A204.1 (cell line): Measurements from ENCODE around the gene GSK3B.

Source experiments
- FAIRE-seq: peaks from 2 replicates; lab custom pipeline; 2012; peaks lifted over from hg19 to GRCh38; lab: Jason Lieb, UNC

GSK3B gene

DNA sequence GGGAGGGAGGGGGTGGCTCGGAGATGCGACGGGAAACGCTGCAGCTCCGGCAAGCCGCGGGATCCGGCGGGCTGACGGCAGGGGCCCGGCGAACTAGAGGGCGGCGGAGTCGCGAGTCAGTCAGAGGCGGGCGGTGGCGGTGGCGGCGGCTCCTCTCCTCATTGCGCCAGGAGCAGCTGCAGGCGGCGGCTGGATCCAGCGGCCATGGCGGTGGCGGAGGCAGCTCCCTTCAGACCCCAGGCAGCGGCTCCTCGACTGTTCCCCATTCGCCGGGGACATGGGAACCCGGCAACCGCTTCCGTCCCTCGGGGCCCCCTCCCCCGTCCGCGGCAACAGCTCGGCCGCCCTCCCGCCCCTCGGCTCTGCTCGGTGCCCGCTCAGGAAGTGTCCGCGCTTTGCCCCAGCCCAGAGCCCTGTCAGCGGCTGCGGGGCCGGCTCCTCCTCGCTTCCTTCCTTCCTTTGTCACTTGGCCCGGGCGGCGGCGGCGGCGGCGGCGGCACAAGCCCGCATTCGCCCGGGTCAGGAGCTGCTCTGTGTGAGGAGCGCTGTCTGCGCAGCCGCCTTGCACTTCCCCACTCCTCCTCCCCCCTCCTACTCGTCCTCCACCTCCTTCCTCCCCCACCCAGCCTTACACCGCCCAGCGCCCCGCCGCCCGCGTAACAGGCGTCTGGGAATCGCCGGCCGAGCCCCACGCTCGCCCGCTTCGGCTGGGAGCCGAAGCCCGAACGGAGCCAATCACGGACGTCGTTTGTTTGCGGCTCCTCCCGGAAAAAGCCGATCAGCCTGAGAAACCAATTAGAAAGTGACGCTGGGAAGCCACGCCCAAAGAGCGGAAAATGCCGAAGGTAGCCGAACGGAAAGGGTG is at the start of gene GSK3B:
TSS of gene GSK3B (minus strand) at position 537 of the 865 bp plus-strand sequence. CDS start 1,013 bp downstream, outside the sequence.
- no peak for FAIRE-seq

DNA sequence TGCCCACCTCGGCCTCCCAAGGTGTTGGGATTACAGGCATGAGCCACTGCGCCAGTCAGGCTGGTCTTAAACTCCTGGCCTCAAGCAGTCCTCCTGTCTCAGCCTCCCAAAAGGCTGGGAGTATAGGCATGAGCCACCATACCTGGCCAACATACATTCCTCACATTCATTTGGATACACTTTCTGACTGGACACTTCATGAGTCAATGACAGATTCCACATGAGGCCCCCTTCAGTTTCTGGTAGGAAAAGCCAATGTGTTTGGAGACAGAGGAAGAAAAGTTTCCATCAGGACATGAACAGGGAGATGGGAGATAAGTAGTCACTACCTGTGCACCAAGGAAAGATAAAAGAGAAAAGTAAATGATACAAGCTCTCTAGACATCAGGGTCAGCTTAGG is 49.4 kb upstream of the GSK3B start:
- no peak for FAIRE-seq

DNA sequence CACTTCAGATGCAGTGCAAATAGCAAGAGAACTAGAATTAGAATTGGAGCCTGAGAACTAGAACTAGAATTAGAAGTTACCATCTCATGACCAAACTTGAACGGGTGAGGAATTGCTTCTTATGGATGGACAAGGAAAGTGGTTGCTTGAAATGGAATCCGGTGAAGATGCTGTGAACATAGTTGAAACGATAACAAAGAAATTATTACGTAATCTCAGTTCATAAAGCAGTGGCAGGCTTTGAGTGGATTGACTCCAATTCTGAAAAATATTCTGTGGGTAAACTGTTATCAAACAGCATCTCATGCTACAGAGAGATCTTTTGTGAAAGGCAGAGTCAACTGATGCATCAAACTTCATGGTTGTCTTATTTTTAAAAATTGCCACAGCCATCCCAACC is 48.0 kb upstream of the GSK3B start:
- no peak for FAIRE-seq

DNA sequence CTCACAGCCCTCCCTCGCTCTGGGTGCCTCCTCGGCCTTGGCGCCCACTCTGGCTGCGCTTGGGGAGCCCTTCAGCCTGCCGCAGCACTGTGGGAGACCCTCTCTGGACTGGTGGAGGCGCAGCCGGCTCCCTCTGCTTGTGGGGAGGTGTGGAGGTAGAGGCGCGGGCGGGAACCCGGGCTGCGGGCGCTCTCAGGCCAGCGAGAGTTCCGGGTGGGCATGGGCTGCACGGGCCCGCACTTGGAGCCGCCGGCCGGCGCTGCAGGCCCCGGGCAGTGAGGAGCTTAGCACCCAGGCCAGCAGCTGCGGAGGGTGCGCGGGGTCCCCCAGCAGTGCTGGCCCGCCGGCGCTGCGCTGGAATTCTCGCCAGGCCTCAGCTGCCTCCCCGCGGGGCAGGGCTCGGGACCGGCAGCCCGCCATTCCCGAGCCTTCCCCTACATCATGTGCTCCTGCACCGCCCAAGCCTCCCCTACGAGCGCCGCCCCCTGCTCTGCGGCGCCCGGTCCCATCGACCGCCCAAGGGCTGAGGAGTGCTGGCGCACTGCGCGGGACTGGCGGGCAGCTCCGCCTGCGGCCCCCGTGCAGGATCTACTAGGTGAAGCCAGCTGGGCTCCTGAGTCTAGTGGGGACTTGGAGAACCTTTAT is 46.0 kb upstream of the GSK3B start:
- no peak for FAIRE-seq

DNA sequence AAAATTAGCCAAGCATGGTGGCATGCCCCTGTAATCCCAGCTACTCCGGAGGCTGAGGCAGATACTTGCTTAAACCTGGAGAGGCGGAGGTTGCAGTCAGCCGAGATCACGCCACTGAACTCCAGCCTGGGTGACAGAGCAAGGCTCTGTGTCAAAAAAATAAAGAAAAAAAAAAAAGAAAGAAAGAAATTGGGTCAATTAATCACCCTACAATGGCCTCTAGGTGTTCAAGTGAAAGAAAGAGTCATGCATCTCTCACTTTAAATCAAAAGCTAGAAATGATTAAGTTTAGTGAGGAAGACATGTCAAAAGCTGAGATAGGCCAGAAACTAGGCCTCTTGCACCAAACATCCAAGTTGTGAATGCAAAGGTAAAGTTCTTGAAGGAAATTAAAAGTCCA is 44.9 kb upstream of the GSK3B start:
- FAIRE-seq = no peak

DNA sequence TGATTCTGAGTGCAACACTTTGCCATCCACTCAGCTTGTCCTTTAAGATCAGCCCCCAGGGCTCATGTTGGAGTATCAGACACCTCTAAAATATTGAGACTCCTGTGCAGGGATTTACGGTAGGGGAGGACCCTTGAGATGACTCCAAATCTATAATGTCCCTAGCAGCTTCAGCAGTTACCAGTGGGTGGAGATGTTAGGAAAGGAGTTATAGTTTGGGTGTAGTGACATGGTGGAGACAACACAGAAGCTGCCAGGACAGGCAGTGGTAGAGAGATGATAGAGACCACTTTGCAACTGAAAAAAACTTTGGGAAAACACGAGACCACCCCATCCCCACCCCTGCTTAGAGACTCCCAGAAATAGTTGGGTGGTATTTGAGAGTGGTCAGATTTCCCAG is 43.3 kb upstream of the GSK3B start:
- no peak for FAIRE-seq

DNA sequence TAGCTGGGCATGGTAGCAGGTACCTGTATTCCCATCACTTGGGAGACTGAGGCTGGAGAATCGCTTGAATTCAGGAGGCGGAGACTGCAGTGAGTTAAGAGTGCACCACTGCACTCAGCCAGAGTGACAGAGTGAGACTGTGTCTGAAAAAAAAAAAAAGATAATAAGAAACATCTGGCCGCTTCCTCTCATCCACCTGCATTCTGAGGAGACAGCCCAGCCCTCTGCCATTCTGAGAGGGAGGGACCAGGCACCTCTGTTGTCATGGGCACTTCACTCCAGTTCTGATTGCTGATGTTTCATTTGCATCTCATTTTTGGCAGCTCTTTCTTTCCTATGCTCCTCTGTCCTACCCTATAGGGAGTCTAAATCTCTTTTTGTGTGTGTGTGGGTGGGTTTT is 36.4 kb upstream of the GSK3B start:
- no peak for FAIRE-seq

DNA sequence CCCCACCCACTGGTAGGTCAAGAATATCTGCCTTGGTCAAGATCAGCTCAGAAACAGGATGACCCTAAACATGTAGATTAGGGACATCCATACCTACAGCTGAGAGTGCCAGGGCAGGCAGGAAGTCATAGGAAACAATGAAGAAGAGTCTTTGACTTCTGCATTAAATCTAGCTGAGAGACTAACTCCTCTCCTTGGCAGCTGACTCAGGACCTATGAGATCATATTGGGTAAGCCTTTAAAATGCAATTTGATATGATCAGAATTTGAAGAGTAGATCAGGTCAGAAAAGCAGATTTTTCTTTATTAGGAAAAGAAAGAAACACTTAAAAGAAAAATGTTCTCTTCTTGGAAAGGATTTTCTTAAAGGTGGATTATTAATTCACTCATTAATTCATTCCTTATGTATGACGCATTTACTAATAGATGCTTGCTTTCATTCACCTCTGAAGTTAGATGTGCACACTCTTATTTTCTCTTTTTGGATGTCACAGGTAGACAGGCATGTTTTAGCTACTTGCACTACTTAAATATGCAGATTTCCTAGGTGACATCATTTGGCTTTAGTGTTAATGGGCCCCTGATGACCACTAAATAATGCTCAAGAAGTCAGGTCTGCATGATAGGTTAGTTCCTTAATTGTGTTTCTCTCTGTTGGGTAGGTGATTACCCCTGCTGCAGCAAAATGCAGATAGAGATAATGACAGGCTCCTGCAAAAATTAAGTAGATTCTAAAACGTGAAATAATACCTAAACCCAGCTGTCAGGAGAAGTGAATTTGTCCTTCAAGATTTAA is 35.7 kb upstream of the GSK3B start:
- FAIRE-seq = no peak

DNA sequence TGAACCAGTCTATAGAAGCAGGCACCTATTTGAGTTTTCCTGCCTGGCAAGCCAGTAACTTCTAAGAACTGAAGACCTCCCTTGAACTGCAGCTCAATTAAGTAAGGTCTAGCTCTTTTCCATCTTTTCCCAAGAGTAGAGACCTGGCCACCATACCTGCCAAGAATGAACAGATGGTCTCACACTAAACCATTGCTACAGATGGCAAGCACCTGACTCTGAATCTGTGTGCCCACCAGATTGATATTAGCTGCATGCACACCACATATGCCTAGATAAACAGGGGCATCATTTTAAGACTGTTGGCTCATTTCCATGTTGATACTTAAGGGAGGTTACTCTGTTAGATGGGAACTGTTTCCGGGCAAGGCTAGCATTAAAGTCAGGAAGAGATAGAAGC is 34.8 kb upstream of the GSK3B start:
- no peak for FAIRE-seq

DNA sequence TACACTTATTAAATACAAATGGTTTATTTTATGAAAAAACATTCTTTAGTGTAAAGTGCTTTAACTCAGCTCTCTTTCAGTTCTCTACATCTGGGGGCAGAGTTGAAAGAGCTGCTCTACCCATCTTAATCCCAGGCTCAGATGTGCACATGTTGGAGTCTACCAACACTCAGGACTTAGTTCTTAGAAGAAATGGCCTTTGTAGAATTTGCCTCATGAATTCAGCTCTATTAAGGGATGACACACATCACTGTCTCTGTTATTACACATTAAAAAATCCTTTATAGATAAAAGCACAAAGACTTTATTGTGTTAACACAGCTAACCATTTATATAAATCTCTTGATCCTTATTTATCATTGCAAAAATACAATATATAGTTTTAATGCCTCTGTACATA is 31.7 kb upstream of the GSK3B start:
- no peak for FAIRE-seq

DNA sequence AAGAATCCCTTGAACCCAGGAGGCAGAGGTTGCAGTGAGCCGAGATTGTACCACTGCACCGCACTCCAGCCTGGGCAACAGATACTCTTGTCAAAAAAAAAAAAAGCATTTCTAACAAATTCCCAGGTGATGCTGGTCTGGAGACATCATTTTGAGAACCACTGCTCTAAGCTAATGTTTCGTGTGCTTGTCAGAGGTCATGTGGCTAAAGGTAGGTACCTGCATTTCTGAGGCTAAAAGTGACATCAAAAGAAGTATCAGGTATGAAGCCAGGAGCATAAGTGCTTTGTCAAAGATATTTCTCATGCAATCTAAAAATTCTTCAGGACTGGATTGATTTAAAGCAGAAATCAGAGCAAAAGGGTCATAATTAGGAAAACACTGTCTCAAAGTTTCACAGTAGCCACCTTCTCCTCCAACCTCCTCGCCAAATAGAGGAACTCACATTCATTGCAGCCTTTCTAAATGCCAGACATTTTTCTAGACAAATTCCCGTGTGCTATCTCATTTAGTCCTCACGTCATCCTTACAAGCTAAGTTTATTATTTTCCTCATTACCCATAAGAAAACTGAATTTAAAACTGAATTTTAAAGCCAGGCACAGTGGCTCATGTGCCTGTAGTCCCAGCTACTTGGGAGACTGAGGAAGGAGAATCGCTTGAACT is 25.7 kb upstream of the GSK3B start:
- no peak for FAIRE-seq

DNA sequence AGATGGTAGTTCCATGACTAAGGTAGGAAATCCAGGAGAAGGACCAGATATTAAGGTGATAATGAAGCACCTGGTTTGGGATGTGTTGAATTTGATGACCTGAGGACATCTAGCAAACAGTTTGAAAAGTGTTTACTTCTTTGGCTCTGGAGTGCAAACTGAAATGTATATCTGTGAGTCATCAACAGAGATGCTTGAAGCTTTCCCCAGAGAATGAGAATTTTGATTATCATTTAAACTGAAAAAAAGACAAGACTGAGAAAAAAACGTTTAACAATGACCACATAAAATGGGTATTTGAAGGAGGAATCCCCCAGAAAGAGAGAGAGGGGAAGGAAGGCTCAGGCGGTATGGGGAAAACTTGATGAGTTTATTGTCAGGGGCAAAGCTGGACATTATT is 20.7 kb upstream of the GSK3B start:
- no peak for FAIRE-seq

DNA sequence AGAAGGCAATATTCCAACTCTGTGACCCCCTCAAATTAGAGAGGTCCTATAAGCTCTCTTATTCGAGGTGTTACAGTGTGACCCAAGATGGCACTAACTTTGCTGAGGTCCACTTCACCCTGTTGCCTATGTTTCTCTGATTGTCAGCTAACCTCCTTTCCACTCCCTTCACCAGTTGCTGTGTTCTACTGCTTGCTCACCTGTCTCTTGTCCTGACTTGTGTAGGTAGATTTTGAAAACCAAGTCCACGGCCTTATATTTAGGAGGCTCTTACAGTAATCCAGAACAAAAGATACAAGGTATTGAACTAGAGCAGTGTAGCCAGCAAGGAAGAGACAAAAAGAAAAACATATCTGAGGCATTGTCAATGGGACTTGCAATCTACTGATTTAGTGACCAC is 20.1 kb upstream of the GSK3B start:
- no peak for FAIRE-seq

DNA sequence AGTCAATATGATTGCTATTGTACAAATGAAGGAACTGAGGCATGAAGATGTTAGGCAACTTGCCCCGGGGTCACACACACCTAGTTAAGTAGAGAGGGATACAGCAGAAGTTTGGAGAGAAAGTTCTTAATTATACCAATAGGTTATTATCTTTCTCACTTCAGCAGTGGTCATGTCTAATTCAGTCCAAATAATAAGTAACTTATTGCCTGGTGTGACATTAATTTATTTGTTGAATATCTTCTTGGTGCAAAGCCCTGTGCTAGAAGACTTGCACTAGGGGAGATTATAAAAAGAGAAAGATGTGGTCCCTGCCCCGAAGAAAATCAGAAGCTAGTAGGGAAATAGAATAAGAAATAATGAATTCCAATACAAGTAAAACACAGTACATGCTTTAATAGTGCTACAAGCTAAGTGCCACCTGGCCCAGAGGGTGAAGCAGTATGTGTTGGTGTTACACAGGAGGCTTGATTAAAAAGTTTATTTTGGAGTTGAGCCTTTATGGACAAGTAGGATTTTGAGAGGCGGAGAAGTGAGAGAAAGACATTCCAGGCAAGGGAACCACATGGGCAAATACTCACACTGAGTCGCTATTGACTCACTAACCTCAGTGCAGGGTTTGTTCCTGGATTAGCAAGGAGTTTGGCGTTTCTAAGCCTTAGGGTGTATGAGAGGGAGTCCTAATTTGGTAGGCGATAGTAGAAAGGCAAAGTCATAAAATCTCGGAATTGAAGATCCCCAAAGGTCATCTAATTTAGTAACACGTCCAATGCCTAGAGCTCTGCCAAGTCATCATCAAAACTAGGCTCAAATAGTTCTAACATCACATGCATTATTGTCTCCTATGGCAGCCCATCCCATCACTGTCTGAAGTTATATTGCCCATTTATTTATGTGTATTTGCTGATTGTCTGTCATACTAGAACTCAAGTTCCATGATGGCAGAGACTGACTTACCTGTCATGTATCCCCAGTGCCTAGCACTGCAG is 19.2 kb upstream of the GSK3B start:
- no peak for FAIRE-seq

DNA sequence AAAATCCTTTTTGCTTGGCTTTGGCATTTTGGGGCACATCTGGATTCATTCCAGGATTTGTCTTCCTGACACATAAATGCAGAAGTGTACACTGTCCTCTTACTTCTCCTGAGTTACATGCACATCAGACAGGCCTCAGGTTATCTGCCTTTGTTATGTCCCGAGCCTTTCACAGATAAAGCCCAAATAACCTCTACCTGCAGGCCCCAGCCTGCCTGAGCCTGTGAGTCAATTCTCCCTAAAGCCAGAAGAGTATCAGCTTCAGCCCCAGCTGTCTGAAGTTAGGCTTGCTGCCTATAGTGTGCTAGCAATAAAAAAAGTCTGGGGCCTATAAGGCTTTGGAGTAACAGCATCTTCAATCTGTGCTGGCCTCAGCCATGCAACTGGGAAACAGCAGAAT is 17.7 kb upstream of the GSK3B start:
- FAIRE-seq = no peak

DNA sequence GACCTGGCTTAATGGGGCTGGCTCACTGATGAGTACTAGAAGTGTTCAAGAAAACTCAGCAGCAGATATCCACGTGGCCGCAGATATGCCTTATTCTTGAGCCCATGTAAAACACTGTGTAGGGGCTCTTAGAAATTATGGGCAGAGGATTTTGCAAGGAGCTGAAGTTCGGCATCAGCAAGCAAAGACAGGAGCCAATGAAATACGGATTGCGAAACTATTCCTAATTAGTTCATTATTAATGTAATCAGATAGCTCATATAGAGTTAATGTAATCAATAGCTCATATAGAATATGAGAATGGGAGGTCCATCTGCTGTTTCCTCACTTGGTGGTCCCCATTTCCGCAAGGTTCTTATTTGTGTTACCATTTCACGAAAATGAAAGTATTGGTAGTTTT is 9.0 kb upstream of the GSK3B start:
- FAIRE-seq = no peak

DNA sequence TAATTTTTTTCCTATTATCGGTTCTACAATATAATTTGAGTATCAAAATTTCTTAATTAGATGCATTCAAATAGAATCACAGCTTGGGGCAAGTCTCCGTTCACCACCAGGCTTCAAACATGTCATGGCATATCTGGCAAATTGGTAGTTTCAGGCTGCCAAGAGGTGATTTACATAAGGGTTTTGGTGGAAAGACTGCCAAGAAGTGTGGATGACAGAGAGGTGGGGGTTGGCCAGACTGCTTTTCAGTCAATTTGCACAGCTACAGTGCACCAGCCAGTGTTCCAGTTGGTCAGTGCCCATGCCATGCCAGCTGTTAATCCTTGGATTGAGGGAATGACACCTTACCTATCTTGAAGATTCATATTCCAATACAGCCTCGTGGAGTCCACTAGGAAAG is 8.4 kb upstream of the GSK3B start:
- no peak for FAIRE-seq

DNA sequence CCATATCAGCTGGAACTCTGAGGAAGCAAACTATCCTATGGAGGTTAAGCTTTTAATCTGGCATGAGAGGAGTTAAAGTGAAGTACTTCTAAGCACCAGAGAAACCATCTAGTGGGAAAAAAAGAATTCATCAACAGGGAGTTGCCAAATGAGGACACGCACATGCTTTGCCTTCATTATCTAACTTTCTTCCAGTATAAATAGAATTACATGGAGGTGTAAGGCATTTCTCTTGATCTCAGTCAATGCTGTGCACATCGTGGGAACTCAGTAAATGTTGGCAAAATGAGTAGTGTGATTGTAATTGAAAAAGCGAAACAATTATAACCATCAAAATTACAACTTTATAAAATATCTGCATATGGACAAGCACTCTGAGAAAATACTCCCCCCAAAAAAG is 8.0 kb upstream of the GSK3B start:
- FAIRE-seq = no peak

DNA sequence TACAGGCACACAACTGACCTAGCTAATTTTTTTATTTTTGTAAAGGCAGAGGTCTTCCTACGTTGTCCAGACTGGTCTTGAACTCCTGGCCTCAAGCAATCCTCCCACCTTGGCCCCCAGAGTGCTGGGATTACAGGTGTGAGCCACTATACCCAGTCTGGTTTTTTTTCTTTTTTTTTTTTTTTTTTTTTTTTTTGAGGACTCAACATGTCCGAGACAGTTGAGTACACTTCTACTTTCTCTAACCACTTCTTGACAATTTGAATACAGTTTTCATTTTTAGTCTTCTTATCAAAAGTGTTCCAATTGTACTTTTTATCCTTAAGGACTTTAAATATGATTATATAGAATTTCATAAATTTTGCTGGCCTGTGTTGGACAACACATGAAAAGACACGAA is 7.4 kb upstream of the GSK3B start:
- no peak for FAIRE-seq

DNA sequence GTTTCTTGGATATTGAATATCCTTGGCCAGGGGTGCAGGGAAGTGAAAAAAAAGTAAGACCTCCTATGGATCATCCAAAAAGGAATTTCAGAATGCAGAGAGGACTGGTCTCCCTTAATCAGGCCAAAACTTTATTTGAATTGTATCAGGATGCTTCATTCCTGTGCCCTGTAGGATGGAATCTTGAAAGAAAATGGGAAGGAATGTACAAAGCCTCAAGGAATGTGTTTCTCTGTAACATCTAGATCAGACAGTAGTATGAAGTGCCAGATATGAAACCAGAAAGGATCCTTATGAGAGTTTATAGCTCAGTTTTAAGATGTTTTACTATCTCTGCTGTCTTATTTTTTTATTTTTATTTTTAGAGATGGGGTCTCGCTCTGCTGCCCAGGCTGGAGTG is 6.5 kb upstream of the GSK3B start:
- no peak for FAIRE-seq

DNA sequence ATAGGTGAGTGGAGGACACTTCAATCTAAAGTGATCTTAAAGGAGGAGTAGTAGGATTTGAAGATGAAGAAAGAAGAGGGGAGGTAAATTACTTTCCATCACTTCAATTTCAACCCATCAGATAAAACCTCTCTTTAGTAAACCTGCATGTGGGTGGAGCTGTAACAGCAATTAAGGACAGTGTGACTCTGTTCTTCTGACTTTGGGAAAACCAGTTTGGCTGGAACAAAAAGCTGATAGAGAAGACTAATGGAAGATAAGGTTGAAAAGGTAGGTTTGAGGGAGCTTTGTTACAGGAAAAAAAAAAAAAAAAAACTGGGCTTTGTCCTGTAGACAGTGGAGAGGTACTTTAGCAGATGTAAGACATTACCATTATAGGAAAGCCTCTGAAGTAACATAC is 4.5 kb upstream of the GSK3B start:
- no peak for FAIRE-seq
